Nucleus accumbens (tissue), 56 donors: ENCODE results near the gene C2CD2.
A peak's percentile ranks its signal among the peaks of the same experiment; 100 is the strongest.

Source experiments
- DNase-seq, 56 donors: peaks; one replicate each; lab custom pipeline; 2025; lab: John Stamatoyannopoulos, UW

The C2CD2 gene

DNA sequence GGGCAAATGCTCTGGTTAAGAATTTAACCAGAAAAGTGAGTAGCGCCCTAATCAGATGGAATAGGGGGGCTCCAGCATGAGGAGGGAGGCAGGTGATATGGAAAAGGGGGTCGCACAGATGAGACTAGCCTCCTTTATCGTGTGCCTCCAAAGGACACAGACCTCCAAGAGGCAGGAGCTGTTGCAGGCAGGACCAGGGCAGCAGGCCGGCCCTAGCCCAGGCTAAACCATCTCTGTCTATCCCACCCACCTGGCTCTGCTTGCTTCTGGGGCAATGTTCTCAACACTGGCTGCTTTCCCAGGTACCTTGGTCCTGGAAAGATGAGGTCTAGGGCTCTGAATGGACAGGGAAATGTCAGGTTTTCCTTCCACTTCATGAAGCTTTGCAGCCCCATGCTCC is 36.3 kb downstream of the C2CD2 start:
- no peak for DNase-seq

- no peak for DNase-seq
Measured at GRCh38 chr21:41916888-41917433, 36.9 kb downstream of the C2CD2 start.

DNA sequence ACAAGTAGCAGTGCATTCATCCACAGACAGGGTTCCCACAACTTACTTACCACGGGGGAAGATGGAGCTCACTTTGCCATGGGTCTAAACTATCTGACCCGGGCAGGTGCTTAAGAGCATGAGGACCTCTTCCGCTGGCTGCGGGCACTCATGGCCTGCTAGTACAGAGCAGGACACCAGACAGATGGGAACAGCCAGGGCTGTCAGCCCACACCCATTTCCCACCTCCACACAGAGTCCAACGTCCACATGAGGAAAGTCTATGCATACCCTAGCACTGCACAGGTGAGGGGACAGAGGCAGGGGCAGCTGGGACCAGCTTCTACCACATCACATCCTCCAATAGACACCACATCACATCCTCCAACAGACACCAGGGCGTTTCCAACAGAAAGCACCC is 38.9 kb downstream of the C2CD2 start:
- DNase-seq: no peak

DNA sequence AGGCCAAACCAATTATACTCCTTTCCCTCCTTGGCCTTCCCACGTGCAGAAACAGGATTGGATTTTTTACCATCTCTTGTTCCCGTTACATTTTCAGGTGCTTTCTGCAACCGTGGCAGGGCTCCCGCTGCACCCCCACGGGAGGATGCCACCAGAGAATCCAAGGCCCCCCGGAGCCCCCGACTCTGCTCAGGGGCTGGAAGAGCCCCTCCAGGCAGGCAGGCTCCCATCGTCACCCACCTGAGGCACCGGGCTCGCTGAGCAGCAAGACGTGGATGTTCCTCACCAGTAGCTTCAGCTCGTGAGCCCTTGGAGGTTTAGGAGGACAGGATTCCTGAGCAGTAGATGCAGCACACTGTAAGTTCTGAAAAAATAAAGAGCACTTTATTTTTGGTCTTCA is 39.5 kb downstream of the C2CD2 start:
- no peak for DNase-seq

DNA sequence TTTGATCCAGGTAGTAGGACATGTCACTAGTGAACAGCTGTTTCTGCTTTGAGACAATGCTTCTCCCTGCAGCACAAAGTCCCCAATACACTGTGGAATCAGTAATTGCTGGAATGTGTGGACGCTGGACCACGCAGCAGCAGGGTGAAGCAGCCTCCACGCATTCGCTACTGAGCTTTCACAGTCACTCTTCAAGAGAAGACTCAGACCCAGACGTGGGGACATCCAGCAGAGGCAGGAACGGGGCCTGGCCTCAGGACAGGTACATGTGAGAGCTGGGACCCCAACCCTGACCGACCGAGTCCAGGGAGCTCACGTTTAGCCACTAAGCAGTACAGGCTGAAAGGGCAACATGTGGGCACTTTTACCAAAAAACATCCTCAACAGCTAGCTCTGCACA is 40.6 kb downstream of the C2CD2 start:
- no peak for DNase-seq

GRCh38 chr21:41908829-41909228 is 45.0 kb downstream of the C2CD2 start:
- DNase-seq: no peak

DNA sequence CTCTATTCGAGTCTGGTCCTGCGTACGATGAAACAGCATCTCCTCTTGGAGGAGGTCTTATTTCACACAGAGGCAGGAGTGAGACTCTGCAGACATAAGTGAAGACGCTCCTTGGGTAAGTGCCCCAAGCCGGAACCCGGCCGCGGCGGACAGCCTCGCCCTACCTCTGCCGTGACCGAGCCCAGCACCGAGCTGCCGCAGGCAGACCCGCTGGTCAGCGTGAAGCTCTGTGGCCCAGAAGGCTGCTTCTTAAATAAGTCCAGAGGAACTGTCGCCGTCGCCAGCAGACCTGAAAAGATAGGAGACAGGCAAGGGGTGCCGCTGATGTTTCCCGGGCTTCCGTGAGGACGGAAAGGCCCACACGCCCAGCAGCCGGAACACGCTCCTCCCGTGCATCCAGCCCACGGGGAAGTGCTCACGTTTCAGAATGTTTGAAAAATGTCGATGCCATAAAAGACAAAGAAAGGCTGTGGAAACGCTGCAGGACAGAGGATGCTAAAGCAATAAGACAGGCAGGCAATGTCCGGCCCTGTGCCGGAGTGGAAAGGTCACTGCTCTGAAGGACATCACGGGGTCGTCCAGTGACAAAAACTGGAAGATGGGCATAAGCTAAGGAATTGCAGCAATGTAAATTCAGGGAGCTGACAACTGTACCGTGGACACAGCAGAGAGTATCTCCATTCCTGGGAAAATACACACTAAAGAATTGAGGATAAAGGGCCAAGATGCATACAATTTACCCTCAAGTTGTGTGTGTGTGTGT is 46.1 kb downstream of the C2CD2 start:
- no peak for DNase-seq

DNA sequence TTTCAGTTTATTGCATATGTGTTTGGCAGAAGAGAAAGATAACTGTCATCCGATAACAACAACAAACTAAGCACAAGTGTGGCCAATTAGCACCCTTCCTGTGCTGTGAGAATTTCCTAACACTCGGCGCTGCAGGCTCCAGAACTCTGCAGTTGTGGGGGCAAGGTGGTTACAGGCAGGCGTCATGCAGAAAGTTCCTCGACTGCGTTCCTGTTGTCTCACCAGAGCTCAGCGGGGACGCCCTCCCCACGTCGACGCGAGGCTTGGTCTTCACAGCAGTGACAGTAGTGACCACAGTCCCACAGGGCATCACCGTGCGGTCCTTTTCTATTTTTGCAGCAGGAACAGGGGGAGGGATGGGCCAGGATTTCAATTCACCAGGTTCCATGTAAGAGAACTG is 47.0 kb downstream of the C2CD2 start:
- no peak for DNase-seq

DNA sequence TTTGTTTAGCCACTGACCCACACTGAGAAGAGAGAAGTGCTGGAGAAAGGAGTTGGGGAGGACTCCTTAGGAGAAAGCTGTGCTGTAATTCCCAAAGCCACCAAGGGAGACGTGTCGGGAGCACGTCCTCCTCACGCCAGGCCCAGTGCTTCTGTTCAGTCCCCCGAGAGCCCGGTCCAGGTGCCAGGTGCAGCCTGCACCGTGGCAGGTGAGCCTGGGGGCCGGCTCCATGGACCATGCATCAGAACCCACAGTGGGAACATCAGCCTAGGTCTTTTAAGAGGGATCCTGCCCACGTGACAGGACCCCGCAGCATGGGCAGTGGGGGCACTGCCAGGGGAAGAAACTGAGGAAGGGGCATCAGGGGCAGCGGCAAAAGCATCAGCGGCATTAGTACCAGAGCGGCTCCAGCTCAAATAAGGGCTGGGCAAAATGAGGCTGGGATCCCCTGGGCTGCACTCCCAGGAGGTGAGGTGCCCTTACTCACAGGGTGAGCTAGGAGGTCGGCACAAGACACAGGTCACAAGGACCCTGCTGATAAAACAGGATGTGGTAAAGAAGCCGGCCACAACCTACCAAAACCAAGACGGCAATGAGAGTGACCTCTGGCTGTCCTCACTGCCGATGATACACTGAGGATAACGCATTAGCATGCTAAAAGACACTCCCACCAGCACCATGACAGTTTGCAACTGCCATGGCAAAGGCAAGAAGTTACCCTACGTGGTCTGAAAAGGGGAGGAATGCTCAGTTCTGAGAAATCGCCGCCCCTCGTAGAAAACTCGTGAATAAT is 50.1 kb downstream of the C2CD2 start:
- no peak for DNase-seq

DNA sequence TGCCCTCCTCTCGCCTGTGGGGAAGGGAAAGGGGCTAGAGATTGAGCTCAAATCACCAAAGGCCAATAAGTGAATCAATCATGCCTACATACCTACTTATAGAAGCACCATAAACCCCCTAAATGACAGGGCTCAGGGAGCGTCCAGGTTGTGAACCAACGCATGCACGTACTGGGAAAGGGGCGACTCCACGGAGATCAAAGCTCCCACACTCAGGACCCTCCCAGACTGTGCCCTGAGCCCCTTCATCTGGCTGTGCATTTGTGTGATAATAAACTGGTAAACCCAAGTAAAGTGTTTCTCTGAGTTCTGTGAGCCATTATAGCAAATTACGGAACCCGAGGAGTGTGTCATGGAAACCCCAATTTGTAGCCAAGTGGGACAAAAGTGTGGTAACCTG is 50.9 kb downstream of the C2CD2 start:
- no peak for DNase-seq

DNA sequence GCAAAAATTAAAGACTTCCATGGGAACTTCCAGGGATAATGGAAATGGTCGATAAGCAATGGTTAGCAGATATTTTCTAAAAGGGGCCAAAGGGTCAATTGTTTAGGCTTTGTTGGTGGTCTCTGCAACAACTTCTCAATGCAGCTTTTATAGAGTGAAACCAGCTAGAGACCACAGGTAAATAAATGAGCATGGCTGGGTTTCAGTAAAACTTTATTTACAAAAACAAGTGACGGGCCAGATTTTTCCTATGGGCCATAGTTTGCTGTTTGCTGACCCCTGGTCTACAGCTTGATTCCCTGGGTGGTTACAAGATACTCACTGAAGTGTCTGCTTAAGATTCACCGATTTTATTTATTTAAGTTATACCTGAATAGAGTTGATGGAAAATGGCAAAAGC is 52.0 kb downstream of the C2CD2 start:
- DNase-seq: no peak

DNA sequence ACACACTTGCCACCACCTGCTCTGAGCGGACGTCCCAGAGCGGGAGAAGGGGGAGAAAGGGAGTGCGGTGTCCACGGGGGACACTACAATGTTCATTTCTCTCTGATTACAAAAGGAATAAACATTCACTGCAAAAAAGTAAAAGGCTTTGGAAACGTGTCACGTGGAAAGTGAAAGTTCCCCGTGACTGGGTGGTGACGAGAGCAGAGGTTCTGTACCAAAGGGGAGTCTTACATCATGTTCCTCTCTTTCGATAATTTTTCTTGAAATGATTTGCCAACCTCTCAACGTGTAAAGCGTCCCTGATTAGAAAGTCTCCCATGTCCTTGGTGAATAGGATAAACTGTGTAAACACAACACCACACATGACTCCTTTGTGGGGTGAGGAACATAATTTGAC is 52.7 kb downstream of the C2CD2 start:
- no peak for DNase-seq

GRCh38 chr21:41900401-41900800 is 53.4 kb downstream of the C2CD2 start:
- DNase-seq: no peak

- no peak for DNase-seq
Measured at GRCh38 chr21:41899426-41900202, 54.2 kb downstream of the C2CD2 start.

DNA sequence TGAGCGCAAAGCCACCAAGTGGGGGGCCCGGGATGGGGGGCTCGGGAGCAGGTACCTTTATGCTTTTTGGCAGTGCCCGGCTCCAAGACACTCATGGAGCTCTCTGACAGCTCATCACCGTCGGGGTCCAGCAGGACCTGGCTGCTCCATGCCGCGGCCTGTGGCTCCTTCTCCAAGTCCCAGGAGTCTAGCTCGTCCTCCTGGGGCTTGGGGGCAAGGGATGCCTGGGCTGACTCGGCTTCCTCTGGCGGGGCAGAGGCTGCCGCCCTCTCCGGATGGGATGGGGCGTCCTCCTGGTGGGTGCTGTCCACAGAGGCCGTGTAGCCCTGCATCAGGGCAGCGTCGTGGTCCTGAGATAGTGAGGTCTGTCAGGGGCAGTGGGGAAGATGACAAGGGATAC is 54.8 kb downstream of the C2CD2 start:
- DNase-seq: no peak

- no peak for DNase-seq
Measured at GRCh38 chr21:41897700-41898099, 56.1 kb downstream of the C2CD2 start.

- no peak for DNase-seq
Measured at GRCh38 chr21:41897047-41897669, 56.7 kb downstream of the C2CD2 start.

- DNase-seq: peak in 17 of 56 donors; percentile 6 to 57 (median 22)
Measured at GRCh38 chr21:41895643-41896493, 58.0 kb downstream of the C2CD2 start.

- no peak for DNase-seq
Measured at GRCh38 chr21:41894922-41895557, 58.8 kb downstream of the C2CD2 start.
